Activated T-helper 2 cell treated with anti-CD3 and anti-CD28 coated beads, Interferon-gamma antibody, Interleukin-2, Interleukin-4, amounts not matched to agents 10 μg/mL and 5 μg/mL and 100 μg/mL, durations not matched to agents 14 hours and 24 hours and 36 hours (primary cell): ENCODE data around the gene MIGA2. TPM values are rescaled to one million over a fixed set of nuclear protein-coding genes. Genes with fewer than 3 reads are reported as not detected.
A peak's percentile ranks its signal among the peaks of the same experiment; 100 is the strongest.
"Not testable (repeated sequence)": the region's sequence is repeated elsewhere in the genome, so short reads cannot be mapped to it uniquely, and the experiment has no call there.

Experiments used
- DNase-seq: peaks from one replicate; pipeline ENCODE4 v3.0.0; 2021; ENCODE audit warnings: low spot score
- H3K27ac Mint-ChIP-seq: one replicate; pipeline ENCODE4 v1.8.0; 2021; ENCODE audit warnings: mixed read lengths
- H3K27me3 Mint-ChIP-seq: one replicate; pipeline ENCODE4 v1.8.0; 2021; ENCODE audit warnings: low read depth, mixed read lengths
- H3K36me3 Mint-ChIP-seq: one replicate; pipeline ENCODE4 v1.8.0; 2021; ENCODE audit warnings: low read depth, mixed read lengths
- H3K4me1 Mint-ChIP-seq: one replicate; pipeline ENCODE4 v1.8.0; 2021; ENCODE audit warnings: low read depth, mixed read lengths
- H3K4me3 Mint-ChIP-seq: one replicate; pipeline ENCODE4 v1.8.0; 2021; ENCODE audit warnings: low read depth, mild to moderate bottlenecking, moderate library complexity, mixed read lengths
- H3K9me3 Mint-ChIP-seq: one replicate; pipeline ENCODE4 v1.8.0; 2021; ENCODE audit warnings: mixed read lengths
- intact Hi-C: fragments of 100-400 bp; cut with micrococcal nuclease; formaldehyde crosslinking; loops from one replicate; pipeline ENCODE4 v1.15.1; 2023
- total RNA-seq: library from RNA; stranded (reverse); gene quantifications from 2 replicates; pipeline ENCODE4 v1.2.3, GENCODE V29; 2022

Gene MIGA2, protein sequence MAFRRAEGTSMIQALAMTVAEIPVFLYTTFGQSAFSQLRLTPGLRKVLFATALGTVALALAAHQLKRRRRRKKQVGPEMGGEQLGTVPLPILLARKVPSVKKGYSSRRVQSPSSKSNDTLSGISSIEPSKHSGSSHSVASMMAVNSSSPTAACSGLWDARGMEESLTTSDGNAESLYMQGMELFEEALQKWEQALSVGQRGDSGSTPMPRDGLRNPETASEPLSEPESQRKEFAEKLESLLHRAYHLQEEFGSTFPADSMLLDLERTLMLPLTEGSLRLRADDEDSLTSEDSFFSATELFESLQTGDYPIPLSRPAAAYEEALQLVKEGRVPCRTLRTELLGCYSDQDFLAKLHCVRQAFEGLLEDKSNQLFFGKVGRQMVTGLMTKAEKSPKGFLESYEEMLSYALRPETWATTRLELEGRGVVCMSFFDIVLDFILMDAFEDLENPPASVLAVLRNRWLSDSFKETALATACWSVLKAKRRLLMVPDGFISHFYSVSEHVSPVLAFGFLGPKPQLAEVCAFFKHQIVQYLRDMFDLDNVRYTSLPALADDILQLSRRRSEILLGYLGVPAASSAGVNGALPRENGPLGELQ
- total RNA-seq: 41.5 and 41.7 TPM in 2 replicates

DNA sequence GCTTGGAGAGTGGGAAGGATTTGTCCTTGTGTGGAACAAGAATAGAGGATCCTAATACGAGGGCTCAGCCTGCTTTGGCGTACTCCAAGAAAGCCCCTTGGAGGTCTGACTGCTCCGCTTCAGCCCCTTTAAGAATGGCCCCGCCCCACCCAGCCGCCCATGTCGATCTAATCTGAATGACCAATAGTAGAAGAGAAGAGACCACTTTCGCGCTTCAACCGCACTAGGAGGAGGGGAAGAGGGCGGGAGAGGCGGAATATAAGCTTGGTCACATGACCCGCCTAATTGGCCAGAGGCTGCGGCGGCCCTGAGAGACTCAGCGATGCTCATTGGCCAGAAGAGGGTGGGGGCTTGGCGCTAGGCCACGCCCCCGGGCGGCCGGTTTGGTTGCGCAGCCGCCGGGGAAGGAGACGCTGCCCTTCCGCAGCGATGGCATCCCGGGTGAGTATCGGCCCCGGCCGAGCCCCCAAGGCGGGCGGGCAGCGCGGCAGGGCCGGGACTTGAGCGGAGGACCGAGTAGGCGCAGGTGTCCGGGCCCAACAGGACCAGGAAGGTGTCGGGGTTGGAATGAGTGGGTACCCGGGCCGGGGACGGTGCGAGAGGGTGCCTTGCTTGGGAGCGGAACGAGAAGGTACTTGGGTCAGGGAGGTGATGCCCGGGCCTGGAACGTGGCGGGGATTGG, at the start of gene MIGA2:
TSS of gene MIGA2 (plus strand) at position 386 of the 682 bp plus-strand sequence. CDS start 3,969 bp downstream, outside the sequence.
- H3K36me3 Mint-ChIP-seq: peaks cover 8% of the 10 kb centered on the region
- H3K9me3 Mint-ChIP-seq: no peaks in the 10 kb centered on the region
- intact Hi-C loops: loop anchor here (1.0 to 2.0 kb wide), 4 partner anchors 8 to 155 kb away; partner anchors contain the start of genes DOLK, DOLPP1, KYAT1 and NUP188
- H3K4me1 Mint-ChIP-seq: peaks cover 22% of the 10 kb centered on the region
- H3K27me3 Mint-ChIP-seq: no peaks in the 10 kb centered on the region
- H3K27ac Mint-ChIP-seq: peak within 1 kb of the TSS; percentile 54
- DNase-seq: peak; percentile 94
- H3K4me3 Mint-ChIP-seq: peak within 1 kb of the TSS; percentile 94

DNA sequence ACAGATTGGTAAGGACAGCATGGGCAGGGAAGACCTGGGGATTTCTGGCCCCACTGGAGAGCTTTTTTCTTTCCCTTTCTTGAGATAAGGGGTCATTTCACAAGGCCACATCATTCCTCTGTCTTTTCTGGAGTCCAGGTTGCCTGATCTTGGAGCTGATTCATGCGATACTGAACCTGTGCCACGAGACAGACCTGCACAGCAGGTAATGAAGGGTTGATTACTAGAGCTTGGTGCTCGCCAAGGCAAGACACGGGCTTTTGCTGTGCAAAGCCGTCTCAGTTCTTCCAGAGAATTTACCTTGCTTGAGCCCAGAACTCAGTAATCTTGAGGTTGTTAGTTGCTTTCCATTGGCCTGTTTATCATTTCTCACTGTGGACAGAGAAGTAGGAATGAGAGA, 49.8 kb upstream of the MIGA2 start:
- Mint-ChIP-seq H3K27ac (peak overlapping the region; percentile 10), H3K4me3 (no peak overlapping the region), H3K4me1 (no peaks in the 10 kb centered on the region), H3K9me3 (no peaks in the 10 kb centered on the region), H3K36me3 (peaks cover 66% of the 10 kb centered on the region), H3K27me3 (no peaks in the 10 kb centered on the region)
- no peak for DNase-seq
- intact Hi-C loops: no loop called here

DNA sequence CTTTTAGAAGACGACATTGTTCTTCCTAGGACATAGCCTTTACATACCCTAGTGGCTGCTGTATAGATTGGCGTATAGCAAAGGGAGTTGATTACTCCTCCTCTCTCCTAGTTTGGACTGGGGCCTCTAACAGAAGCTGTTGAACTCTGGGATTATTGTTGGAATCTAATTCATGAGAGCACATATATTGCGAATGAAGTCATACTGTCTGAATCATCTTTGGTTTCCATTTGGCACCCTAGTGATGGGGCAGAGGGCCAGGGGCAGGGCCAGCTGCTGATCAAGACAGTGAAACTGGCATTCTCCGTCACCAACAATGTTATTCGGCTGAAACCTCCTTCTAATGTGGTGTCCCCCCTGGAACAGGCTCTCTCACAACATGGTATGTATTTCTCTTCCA, 48.6 kb upstream of the MIGA2 start:
- H3K9me3 Mint-ChIP-seq: no peaks in the 10 kb centered on the region
- H3K27me3 Mint-ChIP-seq: no peaks in the 10 kb centered on the region
- no peak overlapping the region for H3K4me3 Mint-ChIP-seq
- intact Hi-C loops: no loop called here
- no peak overlapping the region for H3K27ac Mint-ChIP-seq
- no peak for DNase-seq
- H3K4me1 Mint-ChIP-seq: no peaks in the 10 kb centered on the region
- H3K36me3 Mint-ChIP-seq: peaks cover 67% of the 10 kb centered on the region

DNA sequence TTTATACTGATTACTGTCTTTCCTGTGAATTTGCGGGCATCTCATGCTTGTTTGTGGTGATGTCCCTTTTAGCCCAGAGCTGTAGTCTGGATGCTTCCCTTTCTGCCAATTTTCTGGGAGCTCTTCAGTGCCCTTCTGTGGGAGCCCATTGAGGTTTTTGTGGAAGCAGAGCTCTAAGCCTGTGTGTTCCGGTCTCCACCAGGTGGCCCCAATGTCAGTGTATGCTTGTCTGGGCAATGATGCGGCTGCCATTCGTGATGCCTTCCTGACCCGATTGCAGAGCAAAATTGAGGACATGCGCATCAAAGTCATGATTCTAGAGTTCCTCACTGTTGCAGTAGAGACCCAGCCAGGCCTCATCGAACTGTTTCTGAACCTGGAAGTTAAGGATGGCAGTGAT, 43.4 kb upstream of the MIGA2 start:
- intact Hi-C loops: no loop called here
- H3K27ac Mint-ChIP-seq: no peak overlapping the region
- H3K36me3 Mint-ChIP-seq: peaks cover 67% of the 10 kb centered on the region
- H3K4me1 Mint-ChIP-seq: peaks cover 7% of the 10 kb centered on the region
- H3K27me3 Mint-ChIP-seq: no peaks in the 10 kb centered on the region
- DNase-seq: no peak
- no peak overlapping the region for H3K4me3 Mint-ChIP-seq
- H3K9me3 Mint-ChIP-seq: no peaks in the 10 kb centered on the region

DNA sequence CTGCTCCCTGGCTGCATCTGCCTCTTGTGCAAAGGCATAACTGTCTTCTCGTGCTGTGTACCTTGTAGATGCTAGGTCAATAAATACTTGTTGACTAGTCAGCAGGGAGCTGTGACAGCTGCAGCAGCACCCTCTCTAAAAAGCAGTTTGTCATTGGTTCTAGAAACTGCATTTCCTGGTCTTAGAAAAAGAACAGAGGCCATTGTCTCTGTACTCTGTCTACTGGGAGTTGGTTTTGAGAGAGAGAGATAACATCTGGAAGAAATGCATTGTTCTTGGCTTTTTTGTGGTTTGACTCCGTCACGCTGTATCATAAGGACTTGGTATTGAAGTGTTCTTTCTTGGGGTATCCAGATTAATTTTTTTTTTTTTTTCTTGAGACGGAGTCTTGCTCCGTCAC, 40.6 kb upstream of the MIGA2 start:
- H3K27ac Mint-ChIP-seq: no peak overlapping the region
- H3K4me3 Mint-ChIP-seq: no peak overlapping the region
- peaks cover 11% of the 10 kb centered on the region for H3K4me1 Mint-ChIP-seq
- H3K27me3 Mint-ChIP-seq: no peaks in the 10 kb centered on the region
- intact Hi-C loops: no loop called here
- no peak for DNase-seq
- peaks cover 83% of the 10 kb centered on the region for H3K36me3 Mint-ChIP-seq
- H3K9me3 Mint-ChIP-seq: no peaks in the 10 kb centered on the region

DNA sequence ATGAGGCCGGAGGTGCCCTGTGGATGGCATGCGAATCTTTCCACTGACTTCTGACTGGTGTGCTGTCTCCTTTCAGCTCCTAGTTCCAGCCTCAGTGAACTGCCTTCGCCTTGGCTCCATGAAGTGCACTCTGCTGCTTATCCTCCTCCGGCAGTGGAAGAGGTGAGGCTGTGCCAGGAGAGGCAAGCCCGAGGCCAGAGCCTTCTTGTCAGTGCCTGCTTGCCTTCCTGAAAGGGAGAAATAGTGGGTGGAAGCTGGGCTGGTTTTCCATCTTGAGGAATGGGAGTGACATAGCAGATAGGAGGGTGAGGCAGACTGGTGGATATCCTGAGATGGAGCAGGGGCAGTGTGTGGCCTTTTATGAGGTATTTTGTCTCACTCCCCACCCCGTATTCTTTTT, 38.0 kb upstream of the MIGA2 start:
- peaks cover 91% of the 10 kb centered on the region for H3K36me3 Mint-ChIP-seq
- no peaks in the 10 kb centered on the region for H3K27me3 Mint-ChIP-seq
- H3K27ac Mint-ChIP-seq: no peak overlapping the region
- H3K4me1 Mint-ChIP-seq: peaks cover 11% of the 10 kb centered on the region
- no peak overlapping the region for H3K4me3 Mint-ChIP-seq
- no peak for DNase-seq
- H3K9me3 Mint-ChIP-seq: no peaks in the 10 kb centered on the region
- intact Hi-C loops: no loop called here

DNA sequence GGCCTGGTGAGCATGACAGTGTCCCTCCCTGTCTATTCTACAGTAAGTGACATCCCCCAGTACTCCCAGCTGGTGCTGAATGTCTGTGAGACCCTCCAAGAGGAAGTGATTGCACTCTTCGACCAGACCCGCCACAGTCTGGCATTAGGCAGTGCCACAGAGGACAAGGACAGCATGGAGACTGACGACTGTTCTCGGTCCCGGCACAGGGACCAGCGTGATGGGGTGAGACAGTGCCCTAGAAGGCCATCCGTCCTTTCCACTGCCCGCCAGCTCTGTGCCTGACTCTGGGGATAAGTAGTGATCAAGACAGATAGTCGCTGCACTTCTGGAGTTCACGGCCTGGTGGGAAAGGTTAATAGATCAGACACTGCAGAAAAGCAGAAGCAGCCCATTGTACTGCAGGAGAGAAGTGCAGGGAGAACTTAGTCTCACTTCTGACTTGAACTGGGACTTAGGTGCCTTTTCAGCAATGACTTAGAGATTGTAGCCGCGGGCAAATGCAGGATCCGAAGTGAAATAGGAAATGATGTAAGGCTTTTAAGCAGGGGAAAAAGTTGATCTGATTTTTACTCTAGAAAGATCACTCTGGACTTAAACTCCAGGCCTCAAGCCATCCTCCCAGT, 36.7 kb upstream of the MIGA2 start:
- no peak for DNase-seq
- H3K27ac Mint-ChIP-seq: no peak overlapping the region
- no peaks in the 10 kb centered on the region for H3K27me3 Mint-ChIP-seq
- intact Hi-C loops: no loop called here
- H3K4me3 Mint-ChIP-seq: no peak overlapping the region
- H3K36me3 Mint-ChIP-seq: peaks cover 82% of the 10 kb centered on the region
- no peaks in the 10 kb centered on the region for H3K9me3 Mint-ChIP-seq
- H3K4me1 Mint-ChIP-seq: peaks cover 11% of the 10 kb centered on the region

DNA sequence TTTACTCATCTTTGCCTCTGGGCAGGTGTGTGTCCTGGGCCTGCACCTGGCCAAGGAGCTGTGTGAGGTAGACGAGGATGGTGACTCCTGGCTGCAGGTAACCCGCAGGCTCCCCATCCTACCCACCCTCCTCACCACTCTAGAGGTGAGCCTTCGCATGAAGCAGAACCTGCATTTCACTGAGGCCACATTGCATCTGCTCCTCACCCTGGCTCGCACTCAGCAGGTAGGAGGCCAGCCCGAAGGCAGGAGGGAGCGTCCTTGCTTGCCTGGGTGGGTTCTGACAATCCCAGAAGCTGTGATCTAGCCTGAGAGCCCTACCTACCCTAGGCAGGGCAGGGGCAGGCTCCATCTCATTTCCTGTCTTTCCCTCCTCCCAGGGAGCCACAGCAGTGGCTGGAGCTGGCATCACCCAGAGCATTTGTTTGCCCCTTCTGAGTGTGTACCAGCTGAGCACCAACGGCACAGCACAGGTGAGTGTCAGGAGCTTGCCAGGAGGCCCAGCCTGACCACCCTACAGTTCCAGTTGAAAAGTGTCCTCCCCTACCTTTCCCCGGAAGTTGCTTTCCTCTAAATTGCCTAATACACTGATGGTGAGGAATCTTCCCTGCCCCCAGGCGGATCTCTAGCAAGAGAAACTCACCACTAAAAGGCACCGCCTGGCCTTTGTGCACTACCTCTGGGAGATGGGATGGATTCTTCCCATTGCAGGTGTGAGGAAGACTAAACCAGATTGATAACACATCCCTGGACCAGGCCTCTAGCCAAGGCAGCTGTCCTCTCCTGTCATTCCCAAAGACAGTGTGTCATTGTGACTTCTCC, 34.7 kb upstream of the MIGA2 start:
- Mint-ChIP-seq H3K9me3 (no peaks in the 10 kb centered on the region), H3K27me3 (no peaks in the 10 kb centered on the region), H3K27ac (no peak overlapping the region), H3K4me3 (no peak overlapping the region), H3K4me1 (peaks cover 6% of the 10 kb centered on the region), H3K36me3 (peaks cover 84% of the 10 kb centered on the region)
- intact Hi-C loops: no loop called here
- no peak for DNase-seq

DNA sequence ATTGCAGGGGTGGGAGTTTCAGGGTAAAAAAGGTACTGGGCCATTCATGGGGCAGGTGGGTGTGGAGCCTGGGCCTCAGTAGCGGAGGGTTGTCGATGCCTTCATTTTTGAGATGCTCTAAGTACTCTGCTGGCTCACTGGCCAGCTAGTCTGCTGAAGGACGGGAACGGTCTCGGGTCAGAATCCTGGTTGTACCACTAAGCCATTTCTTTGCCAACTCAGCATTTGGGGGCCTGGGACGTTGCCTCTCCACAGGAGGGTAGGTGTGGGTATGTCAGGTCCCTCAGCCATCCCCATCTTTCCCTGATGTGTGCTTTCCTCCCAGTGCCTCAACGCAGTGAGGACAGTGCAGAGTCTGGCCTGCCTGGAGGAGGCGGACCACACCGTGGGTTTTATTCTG, 33.4 kb upstream of the MIGA2 start:
- H3K4me1 Mint-ChIP-seq: peaks cover 6% of the 10 kb centered on the region
- no peak overlapping the region for H3K27ac Mint-ChIP-seq
- DNase-seq: no peak
- H3K27me3 Mint-ChIP-seq: no peaks in the 10 kb centered on the region
- no peak overlapping the region for H3K4me3 Mint-ChIP-seq
- intact Hi-C loops: no loop called here
- H3K9me3 Mint-ChIP-seq: no peaks in the 10 kb centered on the region
- peaks cover 81% of the 10 kb centered on the region for H3K36me3 Mint-ChIP-seq

DNA sequence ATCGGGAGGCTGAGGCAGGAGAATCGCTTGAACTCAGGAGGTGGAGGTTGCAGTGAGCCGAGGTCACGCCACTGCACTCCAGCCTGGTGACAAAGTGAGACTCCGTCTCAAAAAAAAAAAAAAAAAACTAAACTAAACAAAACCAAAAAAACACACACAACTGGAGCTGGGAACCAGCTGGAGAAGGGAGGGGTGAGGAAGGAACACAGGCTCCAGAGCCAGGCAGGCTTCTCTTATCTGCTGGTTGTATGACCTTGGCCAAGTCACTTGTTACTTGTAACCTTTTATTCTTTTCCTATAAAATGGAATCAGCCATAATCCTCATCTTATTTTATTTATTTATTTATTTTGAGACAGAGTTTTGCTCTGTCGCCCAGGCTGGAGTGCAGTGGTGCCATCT, 32.3 kb upstream of the MIGA2 start:
- H3K4me1 Mint-ChIP-seq, H3K27me3 Mint-ChIP-seq, H3K9me3 Mint-ChIP-seq, H3K4me3 Mint-ChIP-seq, intact Hi-C loops, H3K27ac Mint-ChIP-seq, DNase-seq: not testable (repeated sequence)
- H3K36me3 Mint-ChIP-seq: peaks cover 71% of the 10 kb centered on the region

DNA sequence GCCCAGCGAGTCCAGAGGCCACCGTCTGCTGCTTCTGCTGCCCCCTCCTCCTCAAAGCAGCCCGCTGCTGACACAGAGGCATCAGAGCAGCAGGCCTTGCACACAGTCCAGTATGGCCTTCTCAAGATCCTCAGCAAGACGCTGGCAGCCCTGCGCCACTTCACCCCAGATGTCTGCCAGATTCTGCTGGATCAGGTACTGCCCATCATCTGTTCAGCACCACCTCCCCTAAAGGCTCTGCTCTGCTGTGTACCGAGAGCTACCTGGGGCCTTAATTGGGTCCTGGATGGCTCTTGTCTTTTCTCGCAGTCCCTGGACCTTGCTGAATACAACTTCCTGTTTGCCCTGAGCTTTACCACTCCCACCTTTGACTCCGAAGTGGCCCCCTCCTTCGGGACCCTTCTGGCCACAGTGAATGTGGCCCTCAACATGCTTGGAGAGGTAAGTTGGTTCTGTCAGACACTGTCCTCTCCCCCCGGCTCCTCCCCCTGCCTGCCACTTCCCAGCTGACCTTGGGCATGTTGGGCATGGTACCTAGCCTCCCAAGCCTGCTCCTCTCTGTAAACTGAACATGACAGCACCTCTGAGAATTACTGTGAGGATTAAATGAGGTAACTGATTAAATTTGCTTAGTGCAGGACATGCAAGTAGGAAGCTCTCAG, 31.0 kb upstream of the MIGA2 start:
- Mint-ChIP-seq H3K27ac (peak overlapping the region; percentile 17), H3K4me3 (no peak overlapping the region), H3K36me3 (peaks cover 58% of the 10 kb centered on the region), H3K9me3 (no peaks in the 10 kb centered on the region), H3K4me1 (peaks cover 2% of the 10 kb centered on the region), H3K27me3 (no peaks in the 10 kb centered on the region)
- intact Hi-C loops: no loop called here
- DNase-seq: no peak
